Bronchial epithelial cell (primary cell): ENCODE data around the gene TMEM106A. TPM values are rescaled to one million over a fixed set of nuclear protein-coding genes. Genes with fewer than 3 reads are reported as not detected.
A peak's percentile ranks its signal among the peaks of the same experiment; 100 is the strongest.
"Not testable (repeated sequence)": the region's sequence is repeated elsewhere in the genome, so short reads cannot be mapped to it uniquely, and the experiment has no call there.

Experiments used
- DNase-seq: peaks from one replicate; pipeline ENCODE4 v3.0.0-alpha.2; 2010; ENCODE audit warnings: low read depth
- FAIRE-seq: peaks from 2 replicates; lab custom pipeline; 2011; peaks lifted over from hg19 to GRCh38; lab: Jason Lieb, UNC
- H3K27me3 ChIP-seq: 2 replicates; pipeline ENCODE4 v1.5.1; 2011; ENCODE audit warnings: low read length; ENCODE audit not compliant: control insufficient read depth, insufficient read depth
- H3K36me3 ChIP-seq: 2 replicates; pipeline ENCODE4 v1.5.1; 2011; ENCODE audit warnings: low read length; ENCODE audit not compliant: control insufficient read depth, insufficient read depth
- H3K4me3 ChIP-seq: 2 replicates; pipeline ENCODE4 v1.5.1; 2011; ENCODE audit warnings: mild to moderate bottlenecking, low read depth, low read length, control low read depth
- CTCF ChIP-seq: IDR thresholded peaks from 2 replicates; pipeline ENCODE4 v1.5.1; 2011; ENCODE audit warnings: mild to moderate bottlenecking, moderate library complexity, low read length, control low read depth, inconsistent platforms; ENCODE audit not compliant: insufficient read depth, severe bottlenecking
- total RNA-seq: library from RNA; depleted of rRNA; stranded (reverse); fragments of >200 nt; gene quantifications from 2 replicates; pipeline ENCODE4 v1.2.1, GENCODE V29; 2014

TMEM106A gene
- total RNA-seq, 1 donor from 2014 or later = 0.26 TPM

GRCh38 chr17:43199633-43200032, 12.0 kb upstream of the TMEM106A start:
- FAIRE-seq = no peak
- Histone ChIP-seq H3K27me3 (no peaks in the 10 kb centered on the region), H3K4me3 (no peak overlapping the region), H3K36me3 (peaks cover 31% of the 10 kb centered on the region)
- TF ChIP-seq CTCF = no peak
- no peak for DNase-seq

GRCh38 chr17:43200127-43200526, 11.5 kb upstream of the TMEM106A start:
- FAIRE-seq (no peak), DNase-seq (no peak)
- Histone ChIP-seq H3K4me3 (no peak overlapping the region), H3K36me3 (peaks cover 28% of the 10 kb centered on the region), H3K27me3 (no peaks in the 10 kb centered on the region)
- no peak for TF ChIP-seq CTCF

GRCh38 chr17:43203013-43203412, 8.7 kb upstream of the TMEM106A start:
- not testable (repeated sequence) for DNase-seq, H3K4me3 ChIP-seq, FAIRE-seq, H3K27me3 ChIP-seq
- peaks cover 21% of the 10 kb centered on the region for H3K36me3 ChIP-seq

- DNase-seq (no peak), FAIRE-seq (no peak)
- no peak for TF ChIP-seq CTCF
- H3K27me3 ChIP-seq = no peaks in the 10 kb centered on the region
- H3K4me3 ChIP-seq = no peak overlapping the region
- H3K36me3 ChIP-seq = peaks cover 4% of the 10 kb centered on the region
Observed at GRCh38 chr17:43210576-43210975, 1.1 kb upstream of the TMEM106A start.

GRCh38 chr17:43211123-43211479, 574 bp upstream of the TMEM106A start:
- Histone ChIP-seq H3K27me3 (no peaks in the 10 kb centered on the region), H3K36me3 (peaks cover 5% of the 10 kb centered on the region), H3K4me3 (peak overlapping the region; percentile 44)
- TF ChIP-seq CTCF = no peak
- FAIRE-seq (no peak), DNase-seq (no peak)

- DNase-seq (no peak), FAIRE-seq (no peak)
- Histone ChIP-seq H3K4me3 (no peak overlapping the region), H3K36me3 (peaks cover 11% of the 10 kb centered on the region), H3K27me3 (no peaks in the 10 kb centered on the region)
- TF ChIP-seq CTCF = no peak
Observed at GRCh38 chr17:43212641-43213490, 1.2 kb downstream of the TMEM106A start.
